GM18519 (cell line): ENCODE measurements around the gene ZAP70.
A peak's percentile ranks its signal among the peaks of the same experiment; 100 is the strongest.
"Not testable (repeated sequence)": the region's sequence is repeated elsewhere in the genome, so short reads cannot be mapped to it uniquely, and the experiment has no call there.

Source experiments
- ATAC-seq: cut with Tn5 transposase; IDR thresholded peaks from one replicate; pipeline ENCODE4 v1.9.1; 2021; ENCODE audit warnings: mild to moderate bottlenecking, moderate library complexity; ENCODE audit not compliant: unreplicated experiment, low FRiP score

The ZAP70 gene

GRCh38 chr2:97713296-97714083 lies at the start of gene ZAP70:
Gene ZAP70 (plus strand): TSS chr2:97713576. CDS start chr2:97724037, 10,461 bp downstream.
- ATAC-seq = no peak

DNA sequence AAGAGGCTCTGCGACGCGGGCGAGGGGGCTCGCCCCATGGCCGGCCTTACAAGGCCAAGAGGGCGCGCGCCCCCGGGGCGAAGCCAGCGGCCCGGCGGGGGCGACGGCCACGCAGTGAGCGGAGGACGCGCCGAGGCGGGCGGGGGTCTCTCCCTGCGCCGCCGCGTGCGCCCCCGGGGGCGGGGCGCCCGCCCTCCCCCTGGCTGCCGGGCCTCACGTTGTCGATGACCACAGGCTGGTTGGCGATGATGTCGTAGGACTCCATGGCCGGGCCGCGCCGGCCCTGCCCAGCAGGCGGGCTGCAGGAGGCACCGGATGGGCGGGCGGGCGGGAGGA lies 49.8 kb upstream of the ZAP70 start:
- ATAC-seq = no peak

DNA sequence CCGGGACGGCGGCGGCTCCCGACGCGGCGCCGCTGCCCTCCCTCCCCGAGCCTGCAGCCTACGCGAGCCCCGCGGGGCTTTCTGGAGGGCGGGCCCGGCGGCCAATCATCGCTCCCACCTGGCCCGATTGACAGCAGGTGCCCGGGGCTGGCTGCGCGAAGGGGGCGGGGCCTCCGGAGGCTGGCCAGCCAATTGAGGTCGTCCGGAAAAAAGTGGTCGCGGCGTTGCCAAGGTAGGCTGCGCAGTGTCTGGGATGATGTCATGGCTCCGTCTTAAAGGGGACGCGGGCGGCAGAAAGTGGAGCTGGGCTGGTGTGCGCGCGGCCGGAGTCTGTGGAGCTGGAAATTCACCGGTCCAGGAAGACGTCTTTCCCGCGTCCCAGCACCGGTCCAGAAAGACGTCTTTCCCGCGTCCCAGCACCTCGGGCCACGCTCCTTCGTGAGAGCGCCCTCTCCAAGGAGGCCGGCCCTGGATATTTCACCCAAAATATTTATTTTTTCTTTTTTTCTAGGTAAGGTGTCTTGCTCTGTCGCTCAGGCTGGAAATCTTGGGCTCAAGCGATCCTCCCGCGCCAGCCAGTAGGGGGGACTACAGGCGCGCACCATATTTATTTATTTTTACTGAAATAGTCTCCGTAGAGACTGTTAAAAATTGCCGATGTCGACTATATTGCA lies 49.3 kb upstream of the ZAP70 start, which contains the start of gene ACTR1B:
TSS of gene ACTR1B (minus strand) at position 83 of the 674 bp plus-strand sequence. CDS start 154 bp downstream, outside the sequence.
- peak; percentile 75 for ATAC-seq

GRCh38 chr2:97664636-97664970 lies 48.8 kb upstream of the ZAP70 start:
- ATAC-seq = no peak

DNA sequence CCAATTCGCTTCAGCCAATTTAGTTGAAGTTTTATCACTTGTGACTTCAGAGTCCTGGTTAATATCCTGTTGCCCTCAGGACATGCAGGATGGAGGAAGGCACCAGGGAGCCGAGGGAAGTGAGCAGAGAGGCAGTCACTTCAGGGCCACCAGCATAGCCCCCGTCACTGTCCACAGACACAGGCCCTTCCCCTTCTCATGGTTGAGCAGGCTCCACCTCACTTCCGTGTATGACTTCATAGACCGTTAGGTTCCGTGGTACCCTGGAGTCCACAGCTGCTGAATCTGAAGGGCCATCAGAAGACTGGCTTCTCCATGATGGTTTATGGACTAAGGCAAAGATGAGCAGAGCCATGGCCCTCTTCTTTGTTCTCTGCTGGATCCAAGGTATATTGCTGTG lies 43.9 kb upstream of the ZAP70 start, which contains the start of gene C2orf92:
TSS of gene C2orf92 (plus strand) at position 266 of the 400 bp plus-strand sequence. CDS start at position 342, 76 bp downstream.
- no peak for ATAC-seq

DNA sequence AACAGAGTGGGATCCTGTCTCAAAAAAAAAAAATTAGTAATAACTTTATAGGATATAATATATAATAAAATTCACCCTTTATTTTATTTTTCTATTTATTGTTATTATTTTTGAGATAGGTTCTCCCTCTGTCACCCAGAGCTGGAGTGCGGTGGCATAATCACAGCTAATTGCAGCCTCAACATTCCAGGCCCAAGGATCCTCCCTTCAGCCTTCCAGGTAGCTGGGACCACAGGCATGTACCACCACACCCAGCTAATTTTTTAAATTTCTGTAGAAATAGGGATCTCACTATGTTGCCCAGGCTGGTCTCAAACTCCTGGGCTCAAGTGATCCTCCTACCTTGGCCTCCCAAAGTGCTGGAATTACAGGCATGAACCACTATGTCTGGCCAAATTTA lies 42.9 kb upstream of the ZAP70 start:
- ATAC-seq = no peak

DNA sequence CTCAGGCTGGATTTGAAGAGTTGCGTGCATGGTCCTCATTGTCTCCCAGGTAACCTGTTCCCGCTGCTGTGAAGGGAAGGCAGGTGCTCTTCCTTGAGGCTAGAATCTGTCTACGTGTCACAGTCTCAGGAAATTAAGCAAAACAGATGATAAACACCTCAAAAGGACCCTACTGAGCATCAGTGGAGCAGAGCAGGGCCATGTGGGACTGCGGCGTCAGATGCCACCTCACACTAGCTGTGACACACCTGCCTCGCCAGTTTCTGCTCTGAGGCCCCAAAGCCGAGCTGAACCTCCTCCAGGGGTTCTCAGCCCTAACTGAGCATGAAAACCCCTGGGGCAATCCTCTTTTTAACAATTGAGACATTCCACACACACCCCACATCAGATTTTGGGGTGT lies 41.9 kb upstream of the ZAP70 start:
- no peak for ATAC-seq

DNA sequence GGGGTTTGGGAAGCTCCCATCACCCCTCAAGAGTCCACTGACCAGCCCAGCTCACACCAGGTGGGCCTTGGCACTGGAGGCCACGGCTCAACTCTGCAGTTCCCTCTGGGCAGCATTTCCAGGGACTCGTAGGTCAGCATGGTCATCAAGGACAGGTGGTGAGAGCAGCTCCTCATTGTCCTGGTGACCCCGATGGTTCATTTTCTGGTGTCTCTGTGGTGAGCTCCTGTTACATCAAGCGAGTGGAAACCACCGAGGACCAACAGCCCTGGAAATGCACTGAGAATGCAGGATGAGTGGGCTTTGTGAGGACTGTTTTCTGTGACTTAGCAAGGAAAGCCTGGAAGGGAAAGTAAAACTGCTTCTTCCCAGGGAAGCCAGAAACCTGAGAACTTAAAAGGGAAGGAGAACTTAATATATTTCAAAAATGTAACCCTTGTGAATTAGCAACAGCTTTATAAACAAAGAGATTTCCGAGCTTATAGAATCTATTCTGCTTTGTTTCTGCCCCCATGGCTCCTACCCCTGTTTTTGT lies 40.7 kb upstream of the ZAP70 start:
- ATAC-seq = not testable (repeated sequence)

GRCh38 chr2:97673182-97673914 lies 40.0 kb upstream of the ZAP70 start:
- no peak for ATAC-seq

- ATAC-seq = no peak
These were observed 39.5 kb upstream of the ZAP70 start for GRCh38 chr2:97673915-97674283.

- no peak for ATAC-seq
These were observed 37.8 kb upstream of the ZAP70 start for GRCh38 chr2:97675430-97676113.

- ATAC-seq = no peak
These were observed 36.8 kb upstream of the ZAP70 start for GRCh38 chr2:97676620-97677019.

- ATAC-seq = no peak
These were observed 35.9 kb upstream of the ZAP70 start for GRCh38 chr2:97677480-97677879.

- ATAC-seq = no peak
These were observed 35.1 kb upstream of the ZAP70 start for GRCh38 chr2:97678298-97678697.

- not testable (repeated sequence) for ATAC-seq
These were observed 26.1 kb upstream of the ZAP70 start for GRCh38 chr2:97687235-97687634.

DNA sequence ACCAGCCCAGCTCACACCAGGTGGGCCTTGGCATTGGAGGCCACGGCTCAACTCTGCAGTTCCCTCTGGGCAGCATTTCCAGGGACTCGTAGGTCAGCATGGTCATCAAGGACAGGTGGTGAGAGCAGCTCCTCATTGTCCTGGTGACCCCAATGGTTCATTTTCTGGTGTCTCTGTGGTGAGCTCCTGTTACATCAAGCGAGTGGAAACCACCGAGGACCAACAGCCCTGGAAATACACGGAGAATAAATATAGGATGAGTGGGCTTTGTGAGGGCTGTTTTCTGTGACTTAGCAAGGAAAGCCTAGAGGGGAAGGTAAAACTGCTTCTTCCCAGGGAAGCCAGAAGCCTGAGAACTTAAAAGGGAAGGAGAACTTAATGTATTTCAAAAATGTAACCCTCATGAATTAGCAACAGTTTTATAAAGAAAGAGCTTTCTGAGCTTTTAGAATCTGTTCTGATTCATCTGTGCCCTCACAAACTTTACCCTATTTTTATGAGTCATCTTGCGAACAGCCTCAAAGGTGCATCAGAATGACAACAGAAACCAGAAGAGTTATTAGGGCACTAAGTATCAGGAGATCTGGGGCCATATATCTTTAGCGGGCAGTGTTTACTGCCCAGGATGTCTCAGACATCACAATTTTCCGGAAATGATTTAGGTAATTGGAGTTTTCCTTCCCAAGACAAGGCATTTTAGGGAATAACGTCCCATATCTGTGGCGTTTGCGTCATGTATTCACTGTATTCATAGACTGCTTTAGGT lies 25.1 kb upstream of the ZAP70 start:
- no peak for ATAC-seq

DNA sequence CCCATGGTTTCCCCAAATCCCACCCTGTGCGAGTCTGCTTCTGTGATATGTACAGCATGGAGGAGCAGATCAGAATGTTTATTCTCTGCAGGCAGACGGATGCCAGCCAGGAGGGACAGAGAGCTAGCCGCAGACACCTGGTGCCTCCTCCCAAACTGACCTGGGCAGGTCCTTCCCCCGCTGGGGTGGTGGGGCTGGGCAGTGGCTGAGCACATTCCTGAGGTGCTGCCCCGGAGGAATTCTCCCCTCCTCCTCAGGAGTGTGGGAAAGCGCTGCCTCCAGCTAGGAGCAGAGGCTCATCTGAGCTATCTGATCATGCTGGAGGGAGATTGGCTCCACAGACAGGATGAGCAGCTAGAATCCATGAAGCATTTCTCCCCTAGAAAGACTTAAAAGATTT lies 22.2 kb upstream of the ZAP70 start:
- no peak for ATAC-seq

GRCh38 chr2:97693476-97693875 lies 19.9 kb upstream of the ZAP70 start:
- no peak for ATAC-seq

DNA sequence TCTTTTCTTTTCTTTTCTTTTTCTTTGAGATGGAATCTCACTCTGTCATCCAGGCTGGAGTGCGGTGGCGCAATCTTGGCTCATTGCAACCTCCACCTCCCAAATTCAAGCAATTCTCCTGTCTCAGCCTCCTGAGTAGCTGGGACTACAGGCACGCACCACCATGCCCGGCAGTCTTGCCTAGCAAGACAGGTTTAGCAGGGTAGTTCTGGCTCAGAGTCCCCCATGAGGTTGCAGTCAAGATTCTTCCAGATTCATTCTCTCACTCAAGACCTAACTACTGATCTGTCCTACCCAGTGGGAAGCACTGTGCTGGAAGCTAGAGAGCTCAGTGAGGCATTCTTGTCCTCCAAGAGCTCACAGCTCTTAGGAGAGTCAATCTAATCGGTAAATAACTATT lies 17.6 kb upstream of the ZAP70 start:
- no peak for ATAC-seq
